ENCODE measurements around the gene LRRC59.
"Not testable (repeated sequence)": the region's sequence is repeated elsewhere in the genome, so short reads cannot be mapped to it uniquely, and the experiment has no call there.

Gene LRRC59

DNA sequence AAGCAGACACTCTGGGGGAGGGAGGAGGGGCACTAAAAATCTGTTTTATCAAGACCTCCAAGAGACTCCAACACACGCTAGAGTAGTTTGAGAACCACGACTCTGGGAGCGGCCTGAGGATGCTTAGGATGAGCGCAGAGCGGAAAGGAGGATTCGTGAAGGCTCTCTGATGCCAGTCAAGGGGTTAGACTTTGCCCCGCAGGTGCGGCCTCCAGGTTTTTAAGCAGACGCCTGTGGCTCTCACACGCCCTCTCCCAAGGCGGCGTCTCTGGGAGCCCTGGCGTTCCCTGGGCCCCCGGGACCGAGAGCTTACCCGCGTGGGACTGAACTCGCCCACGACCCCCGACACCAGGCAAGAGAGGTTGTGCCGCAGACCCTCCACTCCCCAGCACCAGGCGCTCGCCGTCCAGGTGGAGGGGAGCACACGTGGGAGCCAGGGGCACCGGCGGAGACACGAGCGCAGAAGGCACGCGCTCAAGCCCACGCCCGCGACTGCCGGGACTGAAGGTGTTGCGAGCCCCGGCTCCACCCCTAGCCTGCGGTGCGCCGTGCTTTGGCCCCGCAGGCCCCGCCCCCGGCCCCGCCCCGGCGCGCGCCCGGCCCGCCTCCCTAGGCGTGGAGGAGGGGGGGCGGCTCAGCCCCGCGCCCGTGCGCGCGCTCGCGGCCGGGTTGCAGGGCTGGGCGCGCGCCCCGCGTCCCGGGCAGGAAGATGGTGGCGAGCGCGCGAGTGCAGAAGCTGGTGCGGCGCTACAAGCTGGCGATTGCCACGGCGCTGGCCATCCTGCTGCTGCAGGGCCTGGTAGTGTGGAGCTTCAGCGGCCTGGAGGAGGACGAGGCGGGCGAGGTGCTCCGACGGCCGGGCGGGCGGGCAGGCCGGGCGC, 51.7 kb downstream of the LRRC59 start, which contains the start of gene XYLT2:
Gene XYLT2, plus strand, starts transcription at position 695 of the 881 bp plus-strand sequence. Its CDS starts 15 bp downstream, at position 710.
- DNase-seq: peak; percentile 94

DNA sequence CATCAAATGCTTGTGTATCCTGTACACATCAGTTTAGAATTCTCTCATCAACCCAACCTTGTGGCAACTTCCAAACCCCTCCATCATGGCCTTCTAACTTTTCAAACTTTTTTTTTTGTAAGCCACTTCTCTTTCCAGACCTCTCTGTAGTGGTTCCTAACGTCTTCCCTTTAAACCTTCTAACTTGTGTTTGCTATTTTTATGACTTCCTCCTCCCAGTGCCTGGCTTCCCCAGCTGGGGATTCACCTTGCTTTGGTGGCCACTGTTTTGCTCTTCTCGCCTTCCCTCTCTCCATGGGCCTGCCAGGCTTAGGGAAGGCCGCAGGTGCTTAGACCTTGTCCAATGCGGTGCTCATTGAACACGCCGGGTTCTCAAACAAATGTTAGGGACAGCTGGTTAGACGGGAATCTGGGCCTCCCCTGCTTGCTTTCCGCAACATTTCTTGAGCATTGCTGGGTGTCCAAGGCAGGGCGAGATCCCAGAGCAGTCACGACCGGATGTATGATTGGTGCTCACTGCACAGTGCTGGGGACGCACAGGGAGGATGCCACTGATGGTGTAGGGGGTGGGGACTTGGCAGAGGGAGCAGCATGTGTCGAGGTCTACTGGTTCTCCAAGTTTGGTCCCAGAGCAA, 52.5 kb downstream of the LRRC59 start:
- no peak for DNase-seq

DNA sequence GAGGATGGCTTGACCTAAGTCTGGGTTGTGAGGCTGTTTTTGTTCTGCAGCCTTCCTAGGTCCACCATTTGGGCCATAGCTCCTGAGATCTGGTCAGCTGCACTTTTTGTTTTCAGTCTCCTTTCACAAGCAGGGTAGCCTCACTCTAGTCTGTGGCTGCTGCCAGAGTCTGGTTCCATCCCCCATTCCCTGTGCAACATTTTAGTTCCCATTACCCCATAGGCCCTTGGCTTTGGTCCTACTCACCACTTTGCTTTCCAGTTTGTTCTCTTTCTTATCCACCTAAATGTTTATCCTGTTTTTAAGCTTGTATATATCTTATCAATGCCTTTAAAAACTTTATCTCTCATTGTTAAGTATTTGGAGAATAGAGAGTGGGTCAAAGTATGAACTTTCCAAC, 57.9 kb downstream of the LRRC59 start:
- DNase-seq: no peak

DNA sequence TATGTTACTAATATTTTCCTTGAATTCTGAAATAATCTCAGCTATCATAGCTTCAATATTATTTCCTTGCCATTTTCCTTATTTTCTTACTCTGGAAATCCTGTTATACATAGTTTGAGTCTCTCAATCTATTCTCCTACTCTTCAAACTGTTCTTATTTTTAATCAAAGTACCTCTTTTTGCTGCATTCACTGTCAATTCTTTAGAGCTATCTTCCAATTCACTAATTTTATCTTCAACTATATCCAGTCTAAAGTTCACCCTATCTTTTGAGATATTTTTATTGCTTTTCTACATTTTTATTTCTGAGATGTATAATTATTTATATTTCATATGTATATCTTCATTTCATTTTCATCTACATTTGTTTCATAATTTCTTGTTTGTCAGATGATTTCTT, 58.7 kb downstream of the LRRC59 start:
- no peak for DNase-seq

DNA sequence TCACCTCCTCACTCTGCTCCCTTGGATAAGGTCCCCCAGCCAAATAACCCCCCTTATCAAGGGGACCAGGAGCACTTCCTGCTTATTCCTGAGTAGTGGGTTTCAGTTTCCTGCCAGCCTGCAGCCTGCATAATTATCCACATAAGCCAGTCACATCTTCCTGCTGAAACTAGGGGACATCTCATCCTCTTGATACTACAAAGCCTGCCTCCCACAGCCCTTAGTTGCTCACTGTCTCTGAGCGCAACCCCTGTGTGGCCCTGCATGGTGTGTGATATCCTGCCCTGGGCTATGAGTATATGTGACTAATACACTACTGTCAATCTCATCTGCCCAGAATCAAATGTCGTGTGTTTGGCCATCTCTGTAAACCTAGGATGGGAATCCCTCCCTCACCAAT, 59.4 kb downstream of the LRRC59 start:
- DNase-seq: no peak

DNA sequence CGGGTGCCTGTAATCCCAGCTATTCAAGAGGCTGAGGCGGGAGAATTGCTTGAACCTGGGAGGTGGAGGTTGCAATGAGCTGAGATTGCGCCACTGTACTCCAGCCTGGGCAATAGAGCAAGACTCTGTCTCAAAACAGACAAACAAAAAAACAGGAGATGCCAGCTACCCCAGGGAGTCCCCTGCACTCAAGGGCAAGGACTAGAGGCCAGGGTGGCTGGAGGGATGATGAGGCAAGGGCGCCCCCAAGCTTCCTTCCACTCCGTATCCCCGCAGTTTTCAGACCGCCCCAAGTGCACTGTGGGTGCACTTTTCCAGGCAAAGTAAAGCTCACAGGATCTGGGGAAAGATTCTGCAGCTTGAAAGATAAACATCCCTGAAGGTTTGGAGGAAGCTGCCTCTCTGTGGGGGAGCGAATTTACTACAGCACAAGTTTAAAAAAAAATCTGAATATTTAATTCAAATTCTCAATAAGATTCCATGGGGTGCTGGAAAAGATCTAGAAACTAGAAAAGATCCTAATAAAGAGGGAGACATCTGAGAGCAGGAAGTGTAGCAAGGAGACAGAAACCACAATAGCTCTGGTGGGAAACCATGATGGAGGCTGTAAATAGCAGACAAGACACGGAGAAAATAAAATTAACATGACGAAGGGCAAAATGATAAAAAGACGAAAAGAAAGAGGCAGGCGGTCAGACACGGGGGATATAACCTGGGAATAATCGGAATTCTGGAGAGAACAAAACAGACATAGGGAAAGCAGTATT, 63.8 kb downstream of the LRRC59 start:
- DNase-seq: not testable (repeated sequence)

DNA sequence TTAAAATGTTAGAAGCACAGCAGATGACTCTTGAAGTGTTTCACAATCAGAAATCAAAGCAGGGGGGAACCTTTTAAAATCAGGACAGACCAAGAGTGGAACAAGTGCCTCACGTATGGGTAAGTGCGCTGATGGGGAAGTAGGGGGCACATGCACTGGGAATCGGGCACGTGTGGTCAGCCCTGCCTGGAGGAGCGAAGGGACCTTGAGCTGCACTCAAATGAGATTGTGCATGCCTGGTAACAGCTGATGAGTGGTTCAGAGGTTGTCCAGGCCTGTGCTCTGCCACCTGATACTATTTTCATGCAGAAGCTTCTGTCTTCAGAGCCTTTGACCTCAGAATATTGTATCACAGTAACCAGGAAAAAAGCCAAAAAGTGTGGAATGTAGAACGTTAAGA, 65.1 kb downstream of the LRRC59 start:
- DNase-seq: no peak
